MV-4-11 (cell line): ENCODE data around the gene APPBP2.
A peak's percentile ranks its signal among the peaks of the same experiment; 100 is the strongest.
"Not testable (repeated sequence)": the region's sequence is repeated elsewhere in the genome, so short reads cannot be mapped to it uniquely, and the experiment has no call there.

ENCODE experiments used
- DNase-seq: peaks from one replicate; lab custom pipeline; 2025; lab: John Stamatoyannopoulos, UW

Gene APPBP2

DNA sequence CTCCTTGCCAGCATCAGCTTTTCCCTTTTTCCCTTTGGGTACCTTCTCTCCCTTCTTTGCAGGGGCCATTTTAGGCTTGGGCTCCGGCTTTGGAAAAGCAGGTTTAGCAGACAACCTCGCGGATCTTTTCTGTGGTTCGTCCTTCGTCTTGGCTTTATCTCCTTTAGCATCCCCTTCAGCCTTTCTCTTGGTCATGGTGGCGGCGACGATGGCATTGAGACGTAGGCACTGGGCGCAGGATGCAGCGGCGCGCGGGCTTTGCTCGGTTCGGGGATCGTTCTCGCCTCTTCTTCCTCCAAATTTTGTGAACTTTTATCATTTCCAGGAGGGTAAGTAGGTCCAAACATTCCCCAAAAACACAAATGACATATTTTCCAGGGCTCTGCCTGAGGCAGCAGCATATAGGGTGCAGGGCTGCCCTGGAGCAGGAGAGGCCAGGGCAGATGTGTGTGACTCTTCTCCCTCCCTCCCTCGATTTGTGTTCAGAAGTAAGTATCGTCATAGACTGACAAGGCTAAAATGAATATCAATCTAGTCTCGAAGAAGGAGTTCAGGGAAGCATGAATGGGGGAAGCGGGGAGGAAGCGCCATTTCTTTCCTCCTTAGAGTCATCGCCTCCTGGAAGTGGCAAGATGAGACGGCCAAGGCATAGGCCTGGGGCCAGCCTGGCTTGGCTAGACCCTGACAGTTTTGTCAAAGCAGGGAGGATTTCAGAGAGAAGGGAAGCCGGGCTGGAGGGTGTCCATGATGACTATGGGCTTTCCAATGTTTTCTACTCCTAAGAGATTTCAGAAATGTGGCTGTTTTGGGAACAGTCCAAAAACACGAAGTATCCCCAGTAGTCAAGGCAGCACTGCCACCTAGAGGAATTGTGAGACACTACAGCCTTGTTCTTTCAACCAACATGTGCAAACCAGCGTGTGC lies 90.5 kb downstream of the APPBP2 start:
- DNase-seq = peak; percentile 79

DNA sequence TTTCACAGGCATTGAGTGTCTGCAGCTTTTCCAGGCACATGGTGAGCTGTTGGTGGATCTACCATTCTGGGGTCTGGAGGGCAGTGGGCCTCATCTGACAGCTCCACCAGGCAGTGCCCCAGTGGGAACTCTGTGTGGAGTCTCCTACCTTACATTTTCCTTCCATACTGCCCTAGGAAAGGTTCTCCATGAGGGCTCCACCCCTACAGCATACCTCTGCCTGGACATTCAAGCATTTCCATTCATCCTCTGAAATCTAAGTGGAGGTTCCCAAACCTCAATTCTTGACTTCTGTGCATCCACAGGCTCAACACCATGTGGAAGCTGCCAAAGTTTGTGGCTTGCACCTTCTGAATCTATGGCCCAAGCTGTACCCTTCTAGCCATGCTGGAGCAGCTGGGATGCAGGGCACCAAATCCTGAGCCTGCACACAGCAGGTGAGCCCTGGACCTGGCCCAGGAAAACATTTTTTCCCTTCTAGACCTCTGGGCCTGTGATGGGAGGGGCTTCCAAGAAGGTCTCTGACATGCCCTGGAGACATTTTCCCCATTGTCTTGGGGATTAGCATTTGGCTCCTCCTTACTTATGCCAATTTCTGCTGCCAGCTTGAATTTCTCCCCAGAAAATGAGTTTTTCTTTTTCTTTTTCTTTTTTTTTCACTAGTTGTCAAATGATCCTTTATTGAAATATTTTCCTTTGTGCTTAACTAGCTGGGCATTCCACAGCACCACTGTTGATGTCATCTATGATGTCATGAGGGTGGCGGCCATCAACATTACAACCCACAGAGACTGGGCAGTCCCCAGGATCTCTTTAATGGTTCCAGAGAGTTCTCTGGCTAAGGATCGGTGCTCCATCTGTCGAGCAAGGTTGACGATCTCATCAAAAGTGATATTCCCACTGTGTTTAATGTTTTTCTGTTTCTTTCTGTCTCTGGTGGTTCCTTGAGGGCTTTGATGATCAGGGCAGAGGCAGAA lies 92.7 kb downstream of the APPBP2 start:
- not testable (repeated sequence) for DNase-seq

DNA sequence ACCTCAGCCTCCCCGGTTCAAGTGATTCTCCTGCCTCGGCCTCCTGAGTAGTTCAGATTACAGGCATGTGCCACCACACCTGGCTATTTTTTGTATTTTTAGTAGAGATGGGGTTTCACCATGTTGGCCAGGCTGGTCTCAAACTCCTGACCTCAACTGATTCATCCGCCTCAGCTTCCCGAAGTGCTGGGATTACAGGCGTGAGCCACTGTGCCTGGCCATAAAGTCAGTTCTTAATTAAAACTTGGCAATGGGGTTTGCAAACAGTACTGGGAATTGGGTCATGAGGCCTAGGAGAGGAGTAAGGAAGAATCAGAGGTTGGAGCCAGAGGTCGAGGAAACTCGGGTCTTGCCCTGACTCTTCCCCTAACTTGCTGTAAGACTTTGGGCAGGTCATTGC lies 95.5 kb downstream of the APPBP2 start:
- DNase-seq = not testable (repeated sequence)

DNA sequence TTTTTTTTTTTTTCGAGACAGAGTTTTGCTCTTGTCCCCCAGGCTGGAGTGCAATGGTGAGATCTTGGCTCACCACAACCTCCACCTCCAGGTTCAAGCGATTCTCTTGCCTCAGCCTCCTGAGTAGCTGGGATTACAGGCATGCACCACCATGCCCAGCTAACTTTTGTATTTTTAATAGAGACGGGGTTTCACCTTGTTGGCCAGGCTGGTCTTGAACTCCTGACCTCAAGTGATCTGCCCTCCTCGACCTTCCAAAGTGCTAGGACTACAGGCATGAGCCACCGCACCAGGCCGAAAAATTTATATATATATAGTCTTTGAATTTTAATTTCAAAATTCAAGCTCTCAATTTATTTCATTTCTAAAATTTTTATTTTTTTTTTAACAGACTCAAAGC lies 97.6 kb downstream of the APPBP2 start:
- not testable (repeated sequence) for DNase-seq

DNA sequence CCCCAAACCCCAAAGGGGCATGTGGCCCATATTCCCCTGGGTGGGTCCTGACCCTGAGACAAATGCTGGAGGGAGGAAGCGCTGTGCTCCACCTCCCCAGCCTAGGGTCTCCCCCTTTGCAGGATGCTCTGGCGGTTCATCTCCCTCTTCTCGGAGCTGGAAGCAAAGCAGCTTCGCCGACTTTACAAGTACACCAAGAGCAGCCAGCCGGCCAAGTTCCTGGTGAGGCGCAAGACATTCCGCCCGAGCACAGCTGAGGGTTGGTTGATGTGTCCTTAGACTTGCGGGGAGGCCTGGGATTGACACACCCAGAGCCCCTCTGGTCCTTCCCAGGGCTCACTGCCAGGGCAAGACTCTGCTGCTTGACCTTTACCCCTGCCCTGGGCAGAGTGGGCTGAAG lies 99.4 kb downstream of the APPBP2 start:
- no peak for DNase-seq

DNA sequence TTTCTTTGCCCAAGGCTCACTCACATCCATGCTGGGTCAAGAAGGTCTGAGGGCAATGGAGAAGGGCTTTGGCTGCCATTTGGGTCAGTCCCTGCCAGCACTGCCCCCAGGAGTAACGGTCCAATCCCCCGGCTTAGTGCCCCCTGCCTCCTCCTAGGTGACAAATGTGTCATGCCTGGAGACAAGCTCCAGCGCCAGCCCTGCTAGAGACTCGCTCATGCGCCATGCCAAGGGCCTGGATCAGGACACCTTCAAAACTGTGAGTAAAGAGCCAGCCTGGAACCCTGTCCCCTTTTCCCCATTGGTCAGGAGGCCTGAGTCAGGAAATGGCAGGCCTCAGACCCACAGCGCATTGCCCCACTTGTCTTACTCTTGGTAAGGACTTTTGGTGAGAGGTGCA lies 100.4 kb downstream of the APPBP2 start:
- no peak for DNase-seq

DNA sequence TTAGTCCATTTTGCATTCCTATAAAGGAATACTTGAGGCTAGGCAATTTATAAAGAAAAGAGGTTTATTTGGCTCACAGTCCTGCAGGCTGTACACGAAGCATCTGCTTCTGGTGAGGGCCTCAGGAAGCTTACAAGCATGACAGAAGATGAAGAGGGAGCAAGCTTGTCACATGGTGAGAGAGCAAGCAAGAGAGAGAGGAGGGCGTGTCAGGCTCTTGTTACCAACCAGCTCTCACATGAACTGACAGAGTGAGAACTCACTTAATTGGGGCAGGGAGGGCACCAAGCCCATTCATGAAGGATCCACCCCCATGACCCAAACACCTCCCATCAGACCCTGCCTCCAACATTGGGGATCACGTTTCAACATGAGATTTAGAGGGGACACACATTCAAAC lies 102.2 kb downstream of the APPBP2 start:
- DNase-seq = no peak

DNA sequence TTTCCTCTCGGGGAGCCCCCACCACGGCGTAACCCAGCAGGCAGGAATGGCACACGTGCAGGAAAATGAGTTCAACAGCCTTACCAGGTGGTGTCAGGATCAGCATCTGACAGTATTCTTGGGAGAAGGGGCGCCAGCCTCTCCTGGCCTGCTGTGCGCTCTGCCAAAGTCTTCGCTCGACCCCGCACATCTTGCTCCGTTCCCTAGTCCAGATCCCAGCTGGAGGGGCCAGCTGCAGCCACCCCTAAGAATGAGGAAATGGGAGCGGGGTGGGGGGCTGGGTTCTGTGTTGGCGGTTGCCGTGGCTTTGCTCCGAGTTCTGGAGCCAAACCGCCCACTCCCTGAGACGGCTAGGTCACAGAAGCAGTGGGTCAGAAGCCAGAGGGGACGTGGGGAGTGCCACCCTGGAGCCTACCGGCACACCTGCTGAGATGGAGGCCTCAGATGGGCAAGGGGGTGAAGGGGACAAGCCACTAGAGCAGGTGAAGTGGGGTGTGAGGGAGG lies 103.8 kb downstream of the APPBP2 start, which contains the start of gene CHCT1:
TSS of gene CHCT1 (plus strand) at position 328 of the 504 bp plus-strand sequence. CDS start at position 432, 104 bp downstream.
- DNase-seq = peak; percentile 78

DNA sequence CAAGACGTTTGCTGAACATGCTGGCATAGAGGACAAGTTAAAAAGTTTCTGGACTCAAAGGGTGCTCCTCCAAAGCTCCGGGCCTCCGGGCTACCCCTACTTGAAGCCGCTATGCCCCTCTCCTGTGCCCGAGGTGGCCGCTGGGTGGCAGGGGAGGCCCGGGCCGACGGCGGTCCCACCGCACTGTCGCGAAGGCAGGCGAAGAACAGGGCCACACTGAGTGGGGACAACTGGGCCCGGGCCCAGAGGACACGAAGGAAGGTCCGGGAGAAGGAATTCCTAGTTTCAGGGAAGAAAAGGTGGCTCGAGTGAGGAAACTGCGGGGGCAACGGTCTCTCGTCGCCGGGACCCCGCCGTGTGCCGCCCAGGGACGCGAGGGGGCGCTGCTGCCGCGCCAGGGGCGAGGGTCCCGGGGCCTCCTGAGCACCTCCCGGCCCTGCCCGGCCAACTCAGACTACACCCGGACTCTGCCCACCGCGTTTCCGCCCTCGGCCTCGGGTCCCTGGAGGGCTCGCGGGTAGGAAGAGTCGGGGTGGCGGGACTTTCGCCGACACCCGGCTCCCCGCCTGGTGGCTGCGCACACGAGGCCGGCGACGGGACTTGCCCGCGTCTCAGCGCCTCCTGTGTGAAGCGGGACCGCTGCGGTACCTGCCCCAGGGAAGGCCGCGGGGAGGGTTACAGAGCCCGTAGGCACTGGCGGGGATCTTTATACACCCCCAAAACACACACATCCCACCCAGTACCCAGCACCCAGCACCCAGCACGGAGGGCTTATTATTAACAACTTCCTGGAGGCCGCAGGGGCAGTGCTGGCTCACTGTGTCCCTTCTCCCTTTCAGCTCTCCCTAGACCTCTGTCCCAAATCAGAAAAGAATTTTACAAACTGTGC lies 104.5 kb downstream of the APPBP2 start:
- DNase-seq = peak; percentile 61

DNA sequence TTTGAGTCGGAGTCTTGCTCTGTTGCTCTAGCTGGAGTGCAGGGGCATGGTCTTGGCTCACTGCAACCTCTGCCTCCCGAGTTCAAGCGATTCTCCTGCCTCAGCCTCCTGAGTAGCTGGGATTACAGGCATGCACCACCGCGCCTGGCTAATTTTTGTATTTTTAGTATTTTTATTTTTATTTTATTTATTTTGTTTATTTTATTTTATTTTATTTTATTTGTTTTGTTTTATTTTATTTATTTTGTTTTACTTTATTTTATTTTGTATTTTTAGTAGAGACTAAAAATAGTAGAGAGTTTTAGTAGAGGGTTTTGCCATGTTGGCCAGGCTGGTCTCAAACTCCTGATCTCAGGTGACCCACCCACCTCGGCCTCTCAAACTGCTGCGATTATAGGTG lies 106.2 kb downstream of the APPBP2 start:
- DNase-seq = not testable (repeated sequence)

DNA sequence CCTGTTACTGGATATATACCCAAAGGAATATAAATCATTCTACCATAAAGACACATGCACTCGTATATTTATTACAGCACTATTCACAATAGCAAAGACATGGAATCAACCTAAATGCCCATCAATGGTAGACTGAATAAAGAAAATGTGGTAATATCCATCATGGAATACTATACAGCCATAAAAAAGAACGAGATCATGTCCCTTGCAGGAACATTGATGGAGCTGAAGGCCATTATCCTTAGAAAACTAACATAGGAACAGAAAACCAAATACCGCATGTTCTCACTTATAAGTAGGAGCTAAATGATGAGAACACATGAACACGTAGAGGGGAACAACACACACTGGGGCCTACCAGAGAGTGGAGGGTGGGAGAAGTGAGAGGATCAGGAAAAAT lies 107.0 kb downstream of the APPBP2 start:
- not testable (repeated sequence) for DNase-seq

DNA sequence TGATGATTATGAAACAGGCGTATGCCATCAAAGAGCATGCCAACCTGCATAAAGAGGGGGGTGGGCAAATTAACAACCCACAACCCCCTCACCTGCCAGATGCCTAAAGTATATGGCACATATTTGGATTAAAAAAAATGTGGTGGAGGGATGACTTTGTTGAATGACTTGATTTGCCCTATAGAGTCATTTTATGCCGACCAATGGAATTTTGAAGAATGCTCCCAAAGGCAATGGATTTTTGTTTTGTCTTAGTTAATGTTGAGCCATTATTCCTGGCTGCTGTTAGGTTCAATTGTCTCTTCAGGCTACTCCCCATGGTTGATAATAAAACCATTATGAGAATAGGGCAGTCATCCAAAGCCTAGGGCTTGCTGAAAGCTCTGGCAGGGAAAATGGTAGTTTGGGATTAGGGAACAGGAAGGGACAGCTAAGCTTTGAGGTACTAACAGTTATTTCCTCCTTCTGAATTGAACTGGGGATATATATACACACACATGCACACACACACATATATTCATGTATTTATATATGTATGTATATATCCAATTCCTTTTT lies 109.6 kb downstream of the APPBP2 start:
- peak; percentile 7 for DNase-seq

DNA sequence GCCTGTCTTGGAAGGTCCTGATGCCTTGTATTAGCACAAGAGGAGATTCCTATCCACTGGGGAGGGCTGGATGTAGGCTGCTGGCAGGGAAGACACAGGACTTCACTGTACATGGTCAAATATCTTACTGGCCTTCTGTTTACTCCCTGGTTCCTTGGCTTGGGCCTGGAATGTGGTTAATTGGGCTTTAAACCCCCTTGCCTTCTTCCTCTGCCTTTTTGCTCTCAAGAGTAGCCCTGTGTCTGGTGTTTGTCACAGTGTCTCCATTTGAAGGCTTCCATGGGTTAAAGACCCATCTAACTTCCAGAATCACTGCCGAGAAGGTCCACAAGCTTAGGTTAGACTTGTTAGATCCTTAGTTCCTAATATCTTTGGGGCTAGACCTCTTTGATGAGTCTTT lies 110.9 kb downstream of the APPBP2 start:
- DNase-seq = no peak

DNA sequence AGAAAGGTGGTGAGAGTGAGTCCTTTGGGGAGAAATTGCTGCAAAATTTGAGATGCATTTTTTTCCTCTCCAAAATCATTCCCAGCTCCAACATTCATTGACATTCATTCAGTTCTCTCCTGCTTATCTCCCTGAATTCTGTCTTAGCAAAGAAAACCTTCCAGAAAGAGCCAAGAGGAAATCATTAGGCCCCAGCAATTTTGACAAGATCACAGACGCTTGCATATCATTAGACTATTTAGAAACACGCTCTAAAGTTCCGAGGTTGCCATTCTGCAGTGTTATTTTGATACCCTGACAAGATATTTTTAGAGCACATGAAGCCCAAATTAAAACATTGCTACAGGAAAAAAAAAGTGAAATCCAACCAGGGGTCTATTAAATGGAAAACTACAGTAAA lies 113.3 kb downstream of the APPBP2 start:
- DNase-seq = no peak

DNA sequence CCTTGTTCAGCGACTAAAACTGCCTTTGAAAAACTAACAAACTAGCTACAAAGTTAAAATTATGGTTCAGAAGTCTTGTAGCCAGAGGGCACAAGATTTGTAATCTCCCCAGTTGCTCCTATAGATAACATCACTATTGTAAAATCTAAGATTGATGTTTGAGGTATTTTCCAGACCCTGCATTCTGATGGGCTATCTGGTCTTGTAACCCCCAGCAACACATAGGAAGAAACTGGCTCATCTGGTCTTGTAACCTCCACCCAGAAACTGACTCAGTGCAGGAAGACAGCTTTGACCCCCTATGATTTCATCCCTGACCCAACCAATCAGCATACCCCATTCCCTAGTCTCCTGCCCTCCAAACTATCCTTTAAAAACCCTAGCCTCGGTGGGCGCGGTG lies 116.0 kb downstream of the APPBP2 start:
- no peak for DNase-seq

DNA sequence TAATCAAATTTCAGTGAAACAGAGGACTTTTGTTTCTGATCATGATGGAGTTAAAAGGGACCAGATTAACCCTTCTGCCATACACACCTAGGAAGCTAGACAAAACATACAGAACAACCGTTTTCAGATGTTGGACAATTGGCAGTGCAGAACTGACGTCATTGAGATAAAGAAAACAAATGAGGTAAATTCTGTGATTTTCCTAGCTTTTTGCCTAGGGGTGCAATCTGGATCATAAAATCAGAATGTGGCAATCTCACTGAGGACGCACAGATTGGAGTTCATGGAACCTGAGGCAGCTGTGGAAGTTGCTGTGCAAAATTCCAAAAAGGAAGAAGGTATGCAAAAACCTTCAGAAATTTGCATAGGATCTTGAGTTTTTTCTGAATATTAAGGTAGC lies 119.2 kb downstream of the APPBP2 start:
- no peak for DNase-seq

DNA sequence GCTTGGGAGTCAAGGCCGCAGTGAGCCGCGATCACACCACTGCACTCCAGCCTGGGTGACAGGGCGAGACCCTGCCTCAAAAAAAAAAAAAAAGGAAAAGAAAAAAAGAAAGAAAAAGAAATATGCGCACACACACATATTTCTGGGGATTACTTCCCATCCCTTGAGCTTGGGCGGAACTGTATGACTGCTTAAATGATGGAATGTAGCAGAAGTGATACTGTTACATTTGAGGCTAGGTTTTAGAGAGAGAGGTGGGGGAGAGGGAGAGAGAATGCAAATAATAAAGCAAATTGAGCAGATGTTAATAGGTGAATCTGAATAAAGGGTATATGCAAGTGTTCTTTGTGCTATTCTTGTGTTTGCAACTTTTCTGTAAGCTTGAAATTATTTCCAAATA lies 122.1 kb downstream of the APPBP2 start:
- peak; percentile 20 for DNase-seq

DNA sequence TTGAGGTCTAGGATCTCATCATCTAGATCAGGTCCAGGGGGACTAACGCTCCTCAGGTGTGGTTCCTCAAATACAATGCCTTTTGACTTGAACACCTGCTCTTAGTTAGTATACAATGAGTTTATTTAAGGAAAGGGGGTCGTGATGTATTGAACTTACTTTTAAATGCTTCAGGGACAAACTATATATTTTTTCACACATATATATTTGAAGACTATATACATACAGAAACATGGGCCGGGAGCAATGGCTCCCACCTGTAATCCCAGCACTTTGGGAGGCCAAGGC lies 122.6 kb downstream of the APPBP2 start:
- DNase-seq = no peak

DNA sequence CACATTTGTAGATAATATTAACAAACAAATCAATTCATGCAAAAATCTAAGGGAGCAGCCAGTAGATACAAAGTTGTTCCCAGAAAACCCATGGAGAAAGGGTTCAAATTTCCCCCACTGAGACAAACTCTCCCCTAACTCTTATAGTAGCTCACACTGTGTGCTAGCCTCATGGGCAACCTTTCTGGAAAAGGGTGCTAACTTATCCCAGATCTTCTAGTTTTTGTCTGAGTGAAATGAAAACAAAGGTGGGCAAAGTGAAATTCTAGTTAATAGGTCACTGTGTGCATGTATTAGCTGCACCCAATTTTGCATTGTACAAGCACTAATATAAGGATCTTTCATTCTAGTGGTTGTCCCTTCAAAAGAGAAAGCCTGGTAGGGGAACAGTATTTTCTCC lies 124.2 kb downstream of the APPBP2 start:
- no peak for DNase-seq

DNA sequence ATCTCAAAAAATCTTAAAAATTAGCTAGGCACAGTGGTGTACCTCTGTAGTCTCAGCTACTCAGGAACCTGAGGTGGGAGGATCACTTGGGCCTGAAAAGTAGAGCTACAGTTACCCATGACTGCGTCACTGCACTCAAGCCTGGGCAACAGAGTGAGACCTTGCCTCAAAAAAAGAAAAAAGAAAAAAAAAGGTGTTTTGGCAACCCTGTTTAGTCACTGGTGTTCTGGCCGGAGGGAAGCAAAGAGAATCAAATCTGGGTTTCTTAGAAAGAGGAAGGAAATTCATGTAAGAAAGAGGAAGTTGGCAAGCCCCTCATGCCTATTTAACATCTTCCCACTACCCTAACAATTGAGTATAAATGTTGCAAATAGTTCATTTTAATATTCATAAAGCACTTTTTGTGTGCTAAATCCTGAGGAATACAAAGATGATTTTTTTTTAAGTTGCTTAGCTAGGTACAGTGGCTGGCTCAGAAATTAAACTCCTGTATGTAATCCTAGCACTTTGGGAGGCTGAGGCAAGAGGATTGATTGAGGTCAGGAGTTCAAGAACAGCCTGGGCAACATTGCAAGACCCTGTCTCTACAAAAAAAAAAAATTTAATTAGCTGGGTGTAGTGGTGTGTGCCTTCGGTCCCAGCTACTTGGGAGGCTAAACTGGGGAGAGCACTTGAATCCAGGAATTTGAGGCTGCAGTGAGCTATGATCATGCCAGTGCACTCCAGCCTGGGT lies 127.6 kb downstream of the APPBP2 start:
- DNase-seq = peak; percentile 99

DNA sequence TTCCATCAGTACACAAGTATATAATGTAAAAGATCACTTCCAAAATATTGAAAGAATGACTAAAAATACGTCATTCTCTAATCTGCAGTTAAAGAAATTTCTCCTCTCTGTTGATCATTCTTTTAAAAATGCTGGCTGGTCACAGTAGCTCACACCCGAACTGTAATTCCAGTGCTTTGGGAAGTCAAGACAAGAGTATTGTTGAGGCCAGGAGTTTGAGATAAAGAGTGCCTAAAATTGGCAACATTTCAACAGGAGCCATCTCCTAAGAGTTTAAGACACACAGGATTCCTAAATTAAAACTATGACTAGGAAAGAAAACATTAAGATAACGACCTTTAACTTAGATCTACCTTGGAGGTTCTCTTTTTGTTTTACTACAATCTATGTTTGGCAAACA lies 129.6 kb downstream of the APPBP2 start:
- no peak for DNase-seq
